Left lobe of liver (tissue), 2 donors: Measurements from ENCODE around the gene DIP2B. TPM values are rescaled to one million over a fixed set of nuclear protein-coding genes. Genes with fewer than 3 reads are reported as not detected.

ENCODE experiments used
- ATAC-seq: fragments of 200-7000 bp; cut with Tn5 transposase; one replicate; pipeline ENCODE4 v1.9.1; 2020; ENCODE audit warnings: mild to moderate bottlenecking, moderate library complexity
- DNase-seq: peaks from one replicate; pipeline ENCODE4 v3.0.0-alpha.2; 2020; ENCODE audit warnings: low spot score
- total RNA-seq: library from RNA; stranded (reverse); gene quantifications from one replicate; pipeline ENCODE4 v1.2.1, GENCODE V29; 2021
- donor health status: DM: no; HTN: no; CAD: no; lungs with moderate emphysema.
- donor health status: DM: no; HTN: yes; CAD: no.

Gene DIP2B
- total RNA-seq, 1 donor from 2014 or later, result 13.2 TPM

DNA sequence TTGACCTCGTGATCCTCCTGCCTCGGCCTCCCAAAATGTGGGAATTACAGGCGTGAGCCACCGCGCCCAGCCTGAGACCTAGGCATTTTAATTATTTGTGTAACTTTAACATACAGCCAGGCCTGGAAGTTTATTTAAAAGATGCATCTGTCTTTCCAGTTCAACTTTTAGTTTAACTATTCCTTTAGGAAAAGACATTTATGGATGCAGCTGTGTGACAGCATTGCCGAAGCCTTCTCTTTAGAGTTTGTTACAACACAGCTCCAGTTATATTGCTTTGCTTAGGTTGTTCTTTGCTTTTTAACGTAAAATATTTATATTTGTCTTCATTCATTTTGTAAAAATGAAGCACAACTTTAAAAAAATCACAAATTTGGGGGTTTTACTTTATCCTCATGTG lies 67.0 kb downstream of the DIP2B start:
- DNase-seq (no peak), ATAC-seq (no peak)

- ATAC-seq (peak; percentile 65), DNase-seq (no peak)
Measured at GRCh38 chr12:50572287-50572686, 67.5 kb downstream of the DIP2B start.

- DNase-seq, result no peak
- ATAC-seq, result peak; percentile 21
Measured at GRCh38 chr12:50572760-50573159, 68.0 kb downstream of the DIP2B start.

DNA sequence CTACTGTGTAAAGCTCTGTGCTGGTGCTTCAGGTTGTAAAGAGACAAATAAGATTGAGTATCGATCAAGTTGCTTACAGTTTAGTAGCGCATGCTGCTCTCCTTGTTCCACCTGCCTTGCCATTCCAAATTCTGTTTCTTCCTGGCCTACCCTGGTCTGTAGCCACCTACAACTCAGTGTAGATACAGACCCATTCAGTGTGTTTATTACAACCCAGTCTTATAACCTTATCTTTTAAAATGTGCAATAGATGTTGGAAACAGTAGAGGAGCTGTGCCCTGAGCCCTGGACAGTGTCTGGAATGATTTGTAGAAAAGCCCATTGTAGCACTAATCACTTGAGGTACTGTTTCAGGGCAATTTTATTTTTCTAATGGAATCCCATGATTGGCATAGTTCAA lies 68.5 kb downstream of the DIP2B start:
- no peak for DNase-seq
- ATAC-seq, result no peak

- no peak for DNase-seq
- peak; percentile 30 for ATAC-seq
Measured at GRCh38 chr12:50574601-50575348, 70.0 kb downstream of the DIP2B start.

GRCh38 chr12:50579757-50580267 lies 75.0 kb downstream of the DIP2B start:
- ATAC-seq (peak; percentile 29), DNase-seq (no peak)

- DNase-seq (no peak), ATAC-seq (no peak)
Measured at GRCh38 chr12:50580436-50580835, 75.7 kb downstream of the DIP2B start.

DNA sequence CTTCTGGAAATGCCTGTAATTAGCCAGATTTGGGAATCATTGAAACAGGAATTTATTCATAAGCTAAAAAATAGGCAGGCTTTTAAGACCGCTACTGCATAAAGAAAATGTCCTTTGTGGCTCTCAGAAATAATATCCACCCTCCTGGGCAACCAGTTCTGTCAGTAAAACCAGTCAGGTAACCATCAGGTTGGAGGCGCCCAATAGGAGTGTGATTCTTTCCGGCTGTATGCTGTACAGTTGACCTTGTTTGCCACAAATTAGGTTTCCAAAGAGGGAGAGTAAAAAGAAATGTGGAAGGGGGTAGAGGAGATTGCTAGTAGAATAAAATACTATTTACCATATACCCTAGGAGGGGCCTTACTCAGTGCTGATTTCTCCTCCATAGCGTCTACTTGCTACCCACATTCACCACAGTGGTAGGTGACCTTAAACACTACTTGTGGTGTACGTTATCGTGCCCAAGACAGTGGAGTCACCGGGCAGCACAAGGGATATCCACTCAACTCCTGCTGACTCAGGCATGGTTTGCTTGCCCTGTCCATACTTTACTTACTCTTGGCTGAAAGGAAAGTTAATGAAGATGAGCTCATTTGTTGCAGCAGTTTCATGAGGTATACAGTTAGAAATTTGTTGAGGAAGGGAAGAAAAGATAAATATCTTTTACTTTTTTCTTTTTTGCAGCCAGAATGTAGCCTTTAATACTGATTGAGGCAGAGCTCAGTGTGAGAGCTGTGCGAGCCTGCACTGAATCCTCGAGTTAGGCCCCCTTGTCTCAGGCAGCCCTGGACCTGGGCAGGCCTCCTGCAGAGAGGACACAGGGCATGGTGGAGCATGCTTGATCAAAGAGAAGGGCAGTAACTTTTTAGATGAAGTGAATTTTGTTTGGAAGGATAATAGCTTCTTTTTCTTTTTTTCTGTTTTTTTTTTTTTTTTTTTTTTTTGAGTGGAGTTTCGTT lies 76.7 kb downstream of the DIP2B start:
- peak; percentile 41 for ATAC-seq

GRCh38 chr12:50584135-50584534 lies 79.3 kb downstream of the DIP2B start:
- ATAC-seq (no peak), DNase-seq (no peak)

More for the DNA sequence above, 76.7 kb downstream of the DIP2B start:
- no peak for DNase-seq

- ATAC-seq (no peak), DNase-seq (no peak)
Measured at GRCh38 chr12:50589650-50590435, 85.1 kb downstream of the DIP2B start.

- no peak for ATAC-seq
- DNase-seq, result no peak
Measured at GRCh38 chr12:50590869-50591268, 86.1 kb downstream of the DIP2B start.

- ATAC-seq, result no peak
- no peak for DNase-seq
Measured at GRCh38 chr12:50595667-50596066, 90.9 kb downstream of the DIP2B start.

GRCh38 chr12:50597200-50598195 lies 92.7 kb downstream of the DIP2B start:
- ATAC-seq (peak; percentile 56), DNase-seq (no peak)

DNA sequence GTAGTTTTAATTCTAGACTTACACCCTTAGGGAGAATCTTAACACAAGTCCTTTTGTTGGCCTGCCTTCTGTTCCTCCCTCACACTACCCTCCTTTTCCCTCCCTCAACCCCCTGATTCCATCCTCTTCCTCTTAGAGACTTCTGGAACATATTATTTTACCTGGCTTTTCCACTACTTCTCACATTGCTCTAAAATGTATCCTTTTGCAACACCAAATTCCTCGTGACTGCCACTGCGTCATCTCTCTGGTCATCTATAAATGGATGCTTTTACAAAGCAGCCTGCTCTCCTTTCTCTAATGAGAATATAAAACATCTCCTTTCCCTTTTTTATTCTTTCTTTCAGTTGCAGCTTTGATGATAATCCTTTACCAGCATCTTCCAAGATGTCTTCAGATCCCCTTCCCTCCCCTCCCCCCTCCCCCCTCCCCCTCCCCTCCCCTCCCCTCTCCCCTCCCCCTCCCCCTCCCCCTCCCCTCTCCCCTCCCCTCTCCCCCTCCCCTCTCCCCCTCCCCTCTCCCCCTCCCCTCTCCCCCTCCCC lies 93.6 kb downstream of the DIP2B start:
- ATAC-seq (no peak), DNase-seq (no peak)

- ATAC-seq, result no peak
- no peak for DNase-seq
Measured at GRCh38 chr12:50599366-50600095, 94.7 kb downstream of the DIP2B start.

- no peak for ATAC-seq
- DNase-seq, result no peak
Measured at GRCh38 chr12:50600364-50600763, 95.6 kb downstream of the DIP2B start.

DNA sequence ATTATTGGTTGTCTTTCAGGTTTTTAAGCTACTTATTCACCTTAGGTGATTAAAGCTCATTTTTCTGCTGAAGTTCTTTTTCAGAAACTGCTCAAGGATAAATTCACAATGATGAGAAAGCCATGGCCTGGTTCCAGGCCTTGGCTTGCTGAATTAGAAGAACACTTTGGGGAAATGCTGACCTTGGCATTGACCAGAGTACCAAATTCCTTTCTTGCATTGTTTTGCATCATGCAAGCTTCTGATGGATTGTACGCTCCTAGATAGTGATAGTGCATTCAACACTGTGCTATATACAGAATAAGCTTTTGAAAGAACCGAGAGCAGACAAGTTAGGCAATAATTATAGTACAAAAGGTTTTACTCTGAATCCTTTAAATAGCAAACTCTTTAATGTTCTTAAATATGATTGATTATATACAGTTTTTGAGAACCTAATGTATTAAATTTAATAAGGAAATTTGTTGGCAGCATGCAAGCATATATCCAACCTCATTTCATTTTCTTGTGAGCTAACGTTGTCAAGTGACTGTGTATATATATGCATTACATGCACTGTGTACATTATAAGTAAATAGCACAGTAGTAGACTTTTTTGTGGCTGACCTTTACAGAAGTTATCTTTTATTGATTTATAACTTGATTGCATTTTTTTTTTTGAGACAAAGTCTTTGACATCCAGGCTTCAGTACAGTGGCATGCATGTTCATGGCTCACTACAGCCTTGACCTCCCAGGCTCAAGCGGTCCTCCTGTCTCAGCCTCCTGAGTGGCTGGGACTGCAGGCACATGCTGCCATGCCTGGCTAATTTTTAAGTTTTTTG lies 99.2 kb downstream of the DIP2B start:
- DNase-seq, result no peak
- ATAC-seq, result peak; percentile 28

GRCh38 chr12:50604640-50604920 lies 99.8 kb downstream of the DIP2B start:
- ATAC-seq (no peak), DNase-seq (no peak)
